HepG2 (cell line): ENCODE measurements around the gene ALG8. TPM values are rescaled to one million over a fixed set of nuclear protein-coding genes. Genes with fewer than 3 reads are reported as not detected.

ENCODE experiments used
- ASH2L ChIP-seq: fragments of 300-600, 200-600 bp; sonication (generic); IDR thresholded peaks from 2 replicates; pipeline ENCODE4 v1.7.0; 2017; ENCODE audit warnings: low read depth, mild to moderate bottlenecking, moderate library complexity, mixed read lengths, low read length; ENCODE audit not compliant: insufficient read length
- GMEB1 ChIP-seq: sonication (generic); formaldehyde crosslinking; IDR thresholded peaks from 2 replicates; pipeline ENCODE4 v1.5.1; 2020; ENCODE audit warnings: missing genetic modification reagents, mild to moderate bottlenecking, borderline replicate concordance
- SAP130 ChIP-seq: IDR thresholded peaks from 2 replicates; pipeline ENCODE4 v1.6.1; 2016; ENCODE audit warnings: low read depth
- ZSCAN9 ChIP-seq: IDR thresholded peaks from 2 replicates; pipeline ENCODE4 v1.6.1; 2016; ENCODE audit warnings: borderline replicate concordance
- polyA plus RNA-seq, 8 experiments: library from polyadenylated mRNA; depleted of rRNA in 3 of 8; stranded (reverse) in 7 of 8; unstranded in 1 of 8; fragments of >200 nt; fragmentation: Illumina TruSeq in 4 of 8; extraction: Trizol in 4 of 8; gene quantifications; 2 replicates each; pipeline versions ENCODE4 v1.2.1 to v1.2.3, GENCODE V29; 2011 to 2016; ENCODE audit warnings: low read depth in 4 of 8, missing spikeins in 1 of 8, mixed read lengths in 1 of 8; ENCODE audit not compliant: insufficient read depth in 1 of 8
- total RNA-seq, 5 experiments: library from RNA; depleted of rRNA; stranded (reverse); fragments of >200 nt; fragmentation: Illumina TruSeq; extraction: Trizol; gene quantifications; 2 replicates each; pipeline ENCODE4 v1.2.3, GENCODE V29; 2016; ENCODE audit warnings: low read depth in 1 of 5
- TF ChIP-seq, protein P1 (sequence below): sonication (generic); formaldehyde crosslinking; IDR thresholded peaks from 2 replicates; pipeline ENCODE4 v1.5.1; 2020; ENCODE audit warnings: mild to moderate bottlenecking, missing genetic modification reagents

Gene ALG8
- total and polyA plus RNA-seq, 2 of the 13 experiments (the other 11 are each of a cell fraction or from before 2014, with no cell fraction given): 75.8 to 88.0 TPM

- TF ChIP-seq, protein P1, sequence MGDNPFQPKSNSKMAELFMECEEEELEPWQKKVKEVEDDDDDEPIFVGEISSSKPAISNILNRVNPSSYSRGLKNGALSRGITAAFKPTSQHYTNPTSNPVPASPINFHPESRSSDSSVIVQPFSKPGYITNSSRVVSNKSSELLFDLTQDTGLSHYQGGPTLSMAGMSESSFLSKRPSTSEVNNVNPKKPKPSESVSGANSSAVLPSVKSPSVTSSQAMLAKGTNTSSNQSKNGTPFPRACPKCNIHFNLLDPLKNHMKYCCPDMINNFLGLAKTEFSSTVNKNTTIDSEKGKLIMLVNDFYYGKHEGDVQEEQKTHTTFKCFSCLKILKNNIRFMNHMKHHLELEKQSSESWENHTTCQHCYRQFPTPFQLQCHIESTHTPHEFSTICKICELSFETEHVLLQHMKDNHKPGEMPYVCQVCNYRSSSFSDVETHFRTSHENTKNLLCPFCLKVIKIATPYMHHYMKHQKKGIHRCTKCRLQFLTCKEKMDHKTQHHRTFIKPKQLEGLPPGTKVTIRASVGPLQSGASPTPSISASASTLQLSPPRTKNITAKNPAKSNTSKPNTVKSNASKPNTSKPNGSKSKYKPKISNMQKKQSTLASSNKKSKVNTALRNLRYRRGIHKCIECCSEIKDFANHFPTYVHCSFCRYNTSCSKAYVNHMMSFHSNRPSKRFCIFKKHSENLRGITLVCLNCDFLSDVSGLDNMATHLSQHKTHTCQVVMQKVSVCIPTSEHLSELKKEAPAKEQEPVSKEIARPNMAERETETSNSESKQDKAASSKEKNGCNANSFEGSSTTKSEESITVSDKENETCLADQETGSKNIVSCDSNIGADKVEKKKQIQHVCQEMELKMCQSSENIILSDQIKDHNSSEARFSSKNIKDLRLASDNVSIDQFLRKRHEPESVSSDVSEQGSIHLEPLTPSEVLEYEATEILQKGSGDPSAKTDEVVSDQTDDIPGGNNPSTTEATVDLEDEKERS (CRISPR knock-in tag): peak; percentile 5; the same call in 1 of the 2 replicates
- TF ChIP-seq GMEB1 (CRISPR knock-in tag) (peak; percentile 69; the same call in 1 of the 2 replicates), ASH2L (peak; percentile 41), ZSCAN9 (CRISPR knock-in tag) (no peak), SAP130 (CRISPR knock-in tag) (0 out of 2 replicates have a peak, but pooled peaks have one; percentile 5)
These were observed 59.2 kb downstream of the ALG8 start (continued) for GRCh38 chr11:78080084-78080817.
